CD14-positive monocyte (primary cell): ENCODE measurements around the gene CPT1C. TPM values are rescaled to one million over a fixed set of nuclear protein-coding genes. Genes with fewer than 3 reads are reported as not detected.

Experiments
- DNase-seq, 3 donors: peaks; one replicate each; pipeline ENCODE4 v3.0.0-alpha.2; 2011 to 2022
- H2AFZ ChIP-seq: 2 replicates; pipeline ENCODE4 v1.6.0; 2012; ENCODE audit warnings: mild to moderate bottlenecking, low read depth, low read length, inconsistent platforms; ENCODE audit not compliant: insufficient read depth, poor library complexity, severe bottlenecking
- H3K27ac ChIP-seq, 2 donors: 1 replicate in 1 of 2; 2 replicates in 1 of 2; pipeline ENCODE4 v1.5.1; 2012 to 2013; ENCODE audit warnings: low read length in 2 of 2, control low read depth in 1 of 2, inconsistent platforms in 1 of 2, low read depth in 1 of 2, mild to moderate bottlenecking in 1 of 2
- H3K27me3 ChIP-seq, 2 donors: one replicate each; pipeline versions ENCODE4 v1.6.0 to v1.6.1; 2011 to 2013; ENCODE audit warnings: low read length in 2 of 2; ENCODE audit not compliant: control insufficient read depth in 2 of 2, insufficient read depth in 2 of 2
- H3K36me3 ChIP-seq, 2 donors: replicated peaks in 1 of 2; 1 replicate in 1 of 2; 2 replicates in 1 of 2; pipeline versions ENCODE4 v1.5.1 to v1.6.1; 2012 to 2013; ENCODE audit warnings: low read length in 2 of 2, control low read depth in 1 of 2, inconsistent platforms in 1 of 2, mild to moderate bottlenecking in 1 of 2; ENCODE audit not compliant: insufficient read depth in 2 of 2, control insufficient read depth in 1 of 2
- H3K4me1 ChIP-seq, 2 donors: 1 replicate in 1 of 2; 2 replicates in 1 of 2; pipeline versions ENCODE4 v1.5.1 to v1.6.1; 2012 to 2013; ENCODE audit warnings: low read length in 2 of 2, control low read depth in 1 of 2, inconsistent platforms in 1 of 2, mild to moderate bottlenecking in 1 of 2, moderate library complexity in 1 of 2; ENCODE audit not compliant: insufficient read depth in 2 of 2, control insufficient read depth in 1 of 2
- H3K4me2 ChIP-seq: replicated peaks from 2 replicates; pipeline ENCODE3; 2012; ENCODE audit warnings: low read length, moderate library complexity, mild to moderate bottlenecking; ENCODE audit not compliant: poor library complexity, severe bottlenecking; ENCODE audit errors: extremely low read depth
- H3K4me3 ChIP-seq, 3 experiments: fragments of 200-600 bp in 1 of 3; sonication (generic) in 1 of 3; replicated peaks in 1 of 3; 1 replicate in 2 of 3; 2 replicates in 1 of 3; pipeline ENCODE4 v1.5.1; 2011 to 2013; ENCODE audit warnings: low read length in 3 of 3, mild to moderate bottlenecking in 3 of 3, control low read depth in 2 of 3, low read depth in 2 of 3, inconsistent platforms in 1 of 3, moderate library complexity in 1 of 3
- H3K79me2 ChIP-seq: 2 replicates; pipeline ENCODE4 v1.6.0; 2012; ENCODE audit warnings: mild to moderate bottlenecking, control low read depth, inconsistent platforms, low read length, moderate library complexity; ENCODE audit not compliant: insufficient read depth
- H3K9ac ChIP-seq: 2 replicates; pipeline ENCODE4 v1.6.0; 2017; ENCODE audit warnings: low read length, mild to moderate bottlenecking; ENCODE audit not compliant: insufficient read depth, poor library complexity, severe bottlenecking
- H3K9me3 ChIP-seq, 2 donors: replicated peaks in 1 of 2; 1 replicate in 1 of 2; 2 replicates in 1 of 2; pipeline versions ENCODE4 v1.5.1 to v1.6.1; 2012 to 2013; ENCODE audit warnings: low read length in 2 of 2, control low read depth in 1 of 2; ENCODE audit not compliant: control insufficient read depth in 1 of 2, insufficient read depth in 1 of 2
- H4K20me1 ChIP-seq: 2 replicates; pipeline ENCODE4 v1.6.0; 2012; ENCODE audit warnings: mild to moderate bottlenecking, low read length, control low read depth, moderate library complexity; ENCODE audit not compliant: insufficient read depth
- H3K27ac Mint-ChIP-seq, 7 donors: one replicate each; pipeline ENCODE4 v1.8.0; 2020; ENCODE audit warnings: mild to moderate bottlenecking in 7 of 7, mixed read lengths in 7 of 7, moderate library complexity in 6 of 7, inconsistent platforms in 2 of 7
- H3K27me3 Mint-ChIP-seq, 3 donors: one replicate each; pipeline ENCODE4 v1.8.0; 2021 to 2022; ENCODE audit warnings: low read depth in 3 of 3, mild to moderate bottlenecking in 3 of 3, mixed read lengths in 3 of 3, moderate library complexity in 3 of 3, inconsistent platforms in 1 of 3
- H3K36me3 Mint-ChIP-seq, 2 donors: one replicate each; pipeline ENCODE4 v1.8.0; 2020; ENCODE audit warnings: mixed read lengths in 2 of 2, inconsistent platforms in 1 of 2, mild to moderate bottlenecking in 1 of 2
- H3K4me1 Mint-ChIP-seq: one replicate; pipeline ENCODE4 v1.8.0; 2020; ENCODE audit warnings: mild to moderate bottlenecking, mixed read lengths
- H3K4me3 Mint-ChIP-seq, 2 donors: one replicate each; pipeline ENCODE4 v1.8.0; 2020; ENCODE audit warnings: mild to moderate bottlenecking in 2 of 2, mixed read lengths in 2 of 2, moderate library complexity in 1 of 2
- H3K9me3 Mint-ChIP-seq, 7 donors: one replicate each; pipeline ENCODE4 v1.8.0; 2020 to 2022; ENCODE audit warnings: mixed read lengths in 7 of 7, mild to moderate bottlenecking in 6 of 7, moderate library complexity in 6 of 7, inconsistent platforms in 2 of 7
- WGBS: methylation state at CpG from one replicate; pipeline ENCODE4 v1.1.5; 2013; ENCODE audit warnings: missing lambda C conversion rate; ENCODE audit not compliant: insufficient coverage; 5-methylcytosine and 5-hydroxymethylcytosine counted together
- intact Hi-C, 2 donors: fragments of 100-400 bp; cut with micrococcal nuclease; formaldehyde crosslinking; loops; one replicate each; pipeline versions ENCODE4 v1.15.0 to v1.15.1; 2023
- polyA plus RNA-seq, 3 donors: library from polyadenylated mRNA; depleted of rRNA in 1 of 3; unstranded in 2 of 3; stranded (reverse) in 1 of 3; fragments of 300-500 nt in 2 of 3; fragments of >200 nt in 1 of 3; fragmentation: Illumina TruSeq in 2 of 3; gene quantifications; 1 replicate in 2 of 3; 2 replicates in 1 of 3; pipeline ENCODE4 v1.2.3, GENCODE V29; 2012 to 2021
- TF ChIP-seq, protein P1 (sequence below): fragments of 200-600 bp; IDR thresholded peaks from one replicate; pipeline ENCODE4 v1.8.0; 2022; ENCODE audit warnings: antibody characterized with exemption, mild to moderate bottlenecking

The CPT1C gene
- polyA plus RNA-seq, 3 donors, result not detected

DNA sequence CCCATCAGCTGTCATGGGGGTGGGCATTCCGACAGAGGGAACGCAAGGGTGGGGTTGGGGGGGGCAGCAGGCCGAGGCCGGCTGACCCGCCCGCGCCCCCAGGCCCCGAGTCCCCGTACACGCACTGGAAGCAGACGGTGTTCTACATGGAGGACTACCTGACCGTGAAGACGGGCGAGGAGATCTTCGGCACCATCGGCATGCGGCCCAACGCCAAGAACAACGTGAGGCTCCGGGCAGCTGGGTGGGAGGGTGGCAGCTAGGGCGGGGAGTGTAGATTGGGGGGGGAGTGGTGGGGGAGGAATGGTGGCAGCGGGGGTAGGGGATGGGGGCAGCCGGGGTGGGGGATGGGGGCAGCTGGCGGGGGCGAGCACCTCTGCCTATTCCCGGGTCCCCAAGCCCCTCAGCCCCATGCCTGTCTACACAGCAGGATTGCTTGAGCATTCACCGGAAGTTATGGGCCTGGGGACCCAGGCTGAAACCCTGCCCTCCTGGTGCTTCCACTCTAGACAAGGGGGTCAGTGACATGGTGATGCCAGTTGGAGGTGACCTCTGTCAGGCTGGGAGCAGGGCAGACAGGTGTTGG is 4.3 kb upstream of the CPT1C start:
- H3K4me2 ChIP-seq, result no peak overlapping the region
- 98% methylated on average over 13 of the region's 27 CpGs for WGBS
- H3K9me3 Mint-ChIP-seq, result peaks cover 0 to 14% (median 8%) of the 10 kb centered on the region in 7 donors
- TF ChIP-seq, protein P1, sequence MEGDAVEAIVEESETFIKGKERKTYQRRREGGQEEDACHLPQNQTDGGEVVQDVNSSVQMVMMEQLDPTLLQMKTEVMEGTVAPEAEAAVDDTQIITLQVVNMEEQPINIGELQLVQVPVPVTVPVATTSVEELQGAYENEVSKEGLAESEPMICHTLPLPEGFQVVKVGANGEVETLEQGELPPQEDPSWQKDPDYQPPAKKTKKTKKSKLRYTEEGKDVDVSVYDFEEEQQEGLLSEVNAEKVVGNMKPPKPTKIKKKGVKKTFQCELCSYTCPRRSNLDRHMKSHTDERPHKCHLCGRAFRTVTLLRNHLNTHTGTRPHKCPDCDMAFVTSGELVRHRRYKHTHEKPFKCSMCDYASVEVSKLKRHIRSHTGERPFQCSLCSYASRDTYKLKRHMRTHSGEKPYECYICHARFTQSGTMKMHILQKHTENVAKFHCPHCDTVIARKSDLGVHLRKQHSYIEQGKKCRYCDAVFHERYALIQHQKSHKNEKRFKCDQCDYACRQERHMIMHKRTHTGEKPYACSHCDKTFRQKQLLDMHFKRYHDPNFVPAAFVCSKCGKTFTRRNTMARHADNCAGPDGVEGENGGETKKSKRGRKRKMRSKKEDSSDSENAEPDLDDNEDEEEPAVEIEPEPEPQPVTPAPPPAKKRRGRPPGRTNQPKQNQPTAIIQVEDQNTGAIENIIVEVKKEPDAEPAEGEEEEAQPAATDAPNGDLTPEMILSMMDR, result no peak
- peaks cover 29 to 34% of the 10 kb centered on the region in 2 donors for H3K4me1 ChIP-seq
- no peak overlapping the region for H3K4me3 ChIP-seq
- peaks cover 15 to 27% of the 10 kb centered on the region in 2 donors for H3K27me3 ChIP-seq
- peaks cover 65 to 76% of the 10 kb centered on the region in 2 donors for H3K36me3 Mint-ChIP-seq
- peaks cover 33 to 34% (median 33%) of the 10 kb centered on the region in 3 donors for H3K27me3 Mint-ChIP-seq
- H3K27ac Mint-ChIP-seq, result peak overlapping the region in 1 of 7 donors; percentile 66
- peaks cover 5% of the 10 kb centered on the region for H4K20me1 ChIP-seq
- peaks cover 0 to 9% of the 10 kb centered on the region in 2 donors for H3K9me3 ChIP-seq
- H3K27ac ChIP-seq, result no peak overlapping the region
- peaks cover 33 to 47% of the 10 kb centered on the region in 2 donors for H3K36me3 ChIP-seq
- intact Hi-C loops, result no loop called here
- no peak overlapping the region for H3K4me3 Mint-ChIP-seq
- H3K4me1 Mint-ChIP-seq, result peaks cover 31% of the 10 kb centered on the region
- no peak overlapping the region for H2AFZ ChIP-seq
- no peaks in the 10 kb centered on the region for H3K79me2 ChIP-seq
- no peak for DNase-seq
- no peak overlapping the region for H3K9ac ChIP-seq

DNA sequence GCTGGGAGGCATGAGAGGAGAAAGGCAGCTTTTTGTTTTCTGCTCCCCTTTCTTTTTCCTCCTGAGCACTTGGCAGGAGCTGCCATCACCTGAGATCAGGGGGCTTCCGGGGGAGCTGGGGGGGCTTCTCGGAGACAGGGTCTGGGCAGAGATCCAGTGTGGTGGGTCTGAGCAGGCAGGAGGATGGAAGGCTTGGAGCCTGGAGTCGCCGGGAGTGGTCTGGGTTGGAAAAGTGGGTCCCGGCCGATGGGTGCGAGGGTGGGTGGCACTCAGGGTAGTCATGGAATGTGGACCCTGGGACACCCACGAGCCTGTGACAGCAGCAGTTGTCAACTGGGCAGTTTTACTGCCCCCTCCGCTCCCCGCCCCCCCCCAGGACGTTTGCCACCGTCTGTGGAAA is 3.8 kb upstream of the CPT1C start:
- Histone ChIP-seq H3K4me1 (peaks cover 29 to 34% of the 10 kb centered on the region in 2 donors), H3K27ac (no peak overlapping the region)

More for the DNA sequence above, 3.8 kb upstream of the CPT1C start:
- TF ChIP-seq, protein P1, result no peak
- Mint-ChIP-seq H3K4me1 (peaks cover 32% of the 10 kb centered on the region), H3K27ac (peak overlapping the region in 2 of 7 donors; percentile 54 to 59), H3K9me3 (peaks cover 0 to 14% (median 8%) of the 10 kb centered on the region in 7 donors), H3K27me3 (peaks cover 38 to 40% (median 38%) of the 10 kb centered on the region in 3 donors), H3K4me3 (no peak overlapping the region), H3K36me3 (peaks cover 61 to 70% of the 10 kb centered on the region in 2 donors)
- no peak for DNase-seq
- H3K4me3 ChIP-seq, result no peak overlapping the region
- peaks cover 28 to 42% of the 10 kb centered on the region in 2 donors for H3K36me3 ChIP-seq
- H3K79me2 ChIP-seq, result no peaks in the 10 kb centered on the region
- H2AFZ ChIP-seq, result no peak overlapping the region
- intact Hi-C loops, result no loop called here
- peaks cover 17 to 33% of the 10 kb centered on the region in 2 donors for H3K27me3 ChIP-seq
- no peak overlapping the region for H3K9ac ChIP-seq
- WGBS, result 77% methylated on average over 7 of the region's 12 CpGs
- H3K4me2 ChIP-seq, result no peak overlapping the region
- peaks cover 0 to 11% of the 10 kb centered on the region in 2 donors for H3K9me3 ChIP-seq
- peaks cover 5% of the 10 kb centered on the region for H4K20me1 ChIP-seq
